BLaER1 treated with 17β-estradiol and CSF1 and Interleukin-3, amounts not matched to agents 10 nM and 100 nM (cell line): ENCODE data around the gene CRTC1.

Experiments used
- H3K27ac ChIP-seq, 11 experiments: shearing (Covaris generic); formaldehyde crosslinking; 2 replicates each; pipeline ENCODE4 v1.8.1; 2022
- H3K27me3 ChIP-seq, 11 experiments: shearing (Covaris generic); formaldehyde crosslinking; 2 replicates each; pipeline ENCODE4 v1.8.1; 2022
- H3K36me3 ChIP-seq, 11 experiments: shearing (Covaris generic); formaldehyde crosslinking; 2 replicates each; pipeline ENCODE4 v1.8.1; 2022
- H3K4me1 ChIP-seq, 10 experiments: shearing (Covaris generic); formaldehyde crosslinking; 2 replicates each; pipeline ENCODE4 v1.8.1; 2022
- H3K4me2 ChIP-seq, 11 experiments: shearing (Covaris generic); formaldehyde crosslinking; 2 replicates each; pipeline ENCODE4 v1.8.1; 2022
- H3K4me3 ChIP-seq, 10 experiments: shearing (Covaris generic); formaldehyde crosslinking; 2 replicates each; pipeline ENCODE4 v1.8.1; 2022
- H3K9ac ChIP-seq, 11 experiments: shearing (Covaris generic); formaldehyde crosslinking; 2 replicates each; pipeline ENCODE4 v1.8.1; 2022
- H3K9me3 ChIP-seq, 11 experiments: shearing (Covaris generic); formaldehyde crosslinking; replicated peaks in 1 of 11; 2 replicates each; pipeline ENCODE4 v1.8.1; 2022
- H4K20me1 ChIP-seq, 11 experiments: shearing (Covaris generic); formaldehyde crosslinking; 2 replicates each; pipeline ENCODE4 v1.8.1; 2022
- Cebpa-rat ChIP-seq, 11 experiments: shearing (Covaris generic); IDR thresholded peaks; 2 replicates each; pipeline ENCODE4 v1.8.1; 2022

Gene CRTC1

GRCh38 chr19:18738961-18739690, 55.6 kb downstream of the CRTC1 start:
- no peak overlapping the region for H3K9ac ChIP-seq
- H3K27ac ChIP-seq: no peak overlapping the region
- H3K4me2 ChIP-seq: peak overlapping the region in 8 of 11 experiments; percentile 2 to 94 (median 76); a peak in 12 of 22 replicates

DNA sequence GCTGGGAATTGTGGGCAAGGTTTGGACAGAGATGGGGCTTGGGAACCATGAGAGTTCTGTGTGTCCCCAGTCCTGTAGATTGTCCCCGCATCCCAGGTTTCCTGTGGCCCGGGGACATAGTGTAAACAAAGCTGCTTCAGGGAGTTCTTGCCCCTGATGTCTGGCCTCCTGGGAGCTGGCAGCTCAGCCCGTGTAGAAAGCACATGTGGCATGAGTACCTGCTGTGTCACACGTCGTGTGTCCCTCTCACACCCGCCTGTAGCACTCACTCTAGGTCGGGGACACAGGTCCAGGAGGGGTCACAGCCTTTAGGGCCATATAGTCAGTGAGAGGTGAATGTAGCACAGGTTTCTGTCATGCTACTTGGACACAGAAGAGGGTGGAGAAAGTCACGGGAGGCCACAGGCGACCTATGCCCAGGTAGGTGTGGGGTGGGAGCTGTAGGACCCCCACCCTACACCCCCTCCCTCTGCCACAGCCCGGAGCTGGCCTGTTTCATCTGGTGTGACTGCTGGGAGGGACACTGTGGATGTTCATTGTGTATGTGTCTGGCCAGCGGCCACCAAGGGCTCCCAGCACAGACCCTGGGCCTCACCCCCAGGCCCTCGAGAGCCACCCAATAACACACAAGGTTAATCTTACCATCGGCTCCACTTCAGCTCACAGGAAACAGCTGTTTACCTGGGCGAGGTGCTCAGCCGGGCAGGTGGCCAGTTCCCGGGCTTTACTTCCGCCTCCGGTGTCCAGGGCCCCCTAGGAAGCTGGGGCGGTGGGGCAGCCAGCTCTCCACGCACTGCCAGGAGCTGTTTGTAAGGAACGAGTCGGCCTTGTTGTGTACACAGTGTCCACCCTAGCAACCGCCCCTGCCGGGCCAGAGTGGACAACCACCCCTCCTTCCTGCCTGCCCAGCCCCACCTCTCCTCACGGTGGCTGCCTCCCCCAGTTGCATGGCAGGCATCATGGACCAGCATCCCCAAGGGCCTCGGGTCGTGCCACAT, 57.9 kb downstream of the CRTC1 start:
- H3K36me3 ChIP-seq: peaks cover 0 to 27% (median 4%) of the 10 kb centered on the region in 11 experiments; a peak in 4 of 22 replicates
- H4K20me1 ChIP-seq: peaks cover 26 to 98% (median 86%) of the 10 kb centered on the region in 11 experiments; a peak in 21 of 22 replicates
- no peak for TF ChIP-seq Cebpa-rat (IDR thresholded peaks at IDR 0.05)
- H3K4me3 ChIP-seq: no peak overlapping the region
- H3K4me1 ChIP-seq: peaks cover 0 to 79% (median 52%) of the 10 kb centered on the region in 10 experiments; a peak in 17 of 20 replicates
- H3K27me3 ChIP-seq: no peaks in the 10 kb centered on the region
- H3K9me3 ChIP-seq: no peaks in the 10 kb centered on the region
- H3K4me2 ChIP-seq: peak overlapping the region in 8 of 11 experiments; percentile 50 to 94 (median 76); a peak in 15 of 22 replicates
- H3K9ac ChIP-seq: peak overlapping the region in 3 of 11 experiments; percentile 10 to 33 (median 13); a peak in 3 of 22 replicates
- H3K27ac ChIP-seq: no peak overlapping the region

More at GRCh38 chr19:18738961-18739690, 55.6 kb downstream of the CRTC1 start:
- no peak for TF ChIP-seq Cebpa-rat (IDR thresholded peaks at IDR 0.05)
- Histone ChIP-seq H3K9me3 (no peaks in the 10 kb centered on the region), H3K27me3 (no peaks in the 10 kb centered on the region), H3K4me3 (no peak overlapping the region), H4K20me1 (peaks cover 48 to 100% (median 99%) of the 10 kb centered on the region in 11 experiments; a peak in 21 of 22 replicates), H3K36me3 (peaks cover 0 to 21% (median 4%) of the 10 kb centered on the region in 11 experiments; a peak in 4 of 22 replicates), H3K4me1 (peaks cover 13 to 93% (median 75%) of the 10 kb centered on the region in 10 experiments)

- Histone ChIP-seq H3K9ac (peak overlapping the region in 1 of 11 experiments; percentile 13; a peak in 2 of 22 replicates), H3K9me3 (no peaks in the 10 kb centered on the region), H3K27ac (no peak overlapping the region), H4K20me1 (peaks cover 19 to 89% (median 80%) of the 10 kb centered on the region in 11 experiments; a peak in 21 of 22 replicates), H3K4me3 (no peak overlapping the region), H3K4me1 (peaks cover 0 to 76% (median 44%) of the 10 kb centered on the region in 10 experiments; a peak in 15 of 20 replicates), H3K36me3 (peaks cover 0 to 27% (median 4%) of the 10 kb centered on the region in 11 experiments; a peak in 4 of 22 replicates), H3K27me3 (no peaks in the 10 kb centered on the region), H3K4me2 (peak overlapping the region in 5 of 11 experiments; percentile 76 to 94 (median 77); a peak in 8 of 22 replicates)
- no peak for TF ChIP-seq Cebpa-rat (IDR thresholded peaks at IDR 0.05)
Observed at GRCh38 chr19:18742324-18742723, 58.8 kb downstream of the CRTC1 start.

DNA sequence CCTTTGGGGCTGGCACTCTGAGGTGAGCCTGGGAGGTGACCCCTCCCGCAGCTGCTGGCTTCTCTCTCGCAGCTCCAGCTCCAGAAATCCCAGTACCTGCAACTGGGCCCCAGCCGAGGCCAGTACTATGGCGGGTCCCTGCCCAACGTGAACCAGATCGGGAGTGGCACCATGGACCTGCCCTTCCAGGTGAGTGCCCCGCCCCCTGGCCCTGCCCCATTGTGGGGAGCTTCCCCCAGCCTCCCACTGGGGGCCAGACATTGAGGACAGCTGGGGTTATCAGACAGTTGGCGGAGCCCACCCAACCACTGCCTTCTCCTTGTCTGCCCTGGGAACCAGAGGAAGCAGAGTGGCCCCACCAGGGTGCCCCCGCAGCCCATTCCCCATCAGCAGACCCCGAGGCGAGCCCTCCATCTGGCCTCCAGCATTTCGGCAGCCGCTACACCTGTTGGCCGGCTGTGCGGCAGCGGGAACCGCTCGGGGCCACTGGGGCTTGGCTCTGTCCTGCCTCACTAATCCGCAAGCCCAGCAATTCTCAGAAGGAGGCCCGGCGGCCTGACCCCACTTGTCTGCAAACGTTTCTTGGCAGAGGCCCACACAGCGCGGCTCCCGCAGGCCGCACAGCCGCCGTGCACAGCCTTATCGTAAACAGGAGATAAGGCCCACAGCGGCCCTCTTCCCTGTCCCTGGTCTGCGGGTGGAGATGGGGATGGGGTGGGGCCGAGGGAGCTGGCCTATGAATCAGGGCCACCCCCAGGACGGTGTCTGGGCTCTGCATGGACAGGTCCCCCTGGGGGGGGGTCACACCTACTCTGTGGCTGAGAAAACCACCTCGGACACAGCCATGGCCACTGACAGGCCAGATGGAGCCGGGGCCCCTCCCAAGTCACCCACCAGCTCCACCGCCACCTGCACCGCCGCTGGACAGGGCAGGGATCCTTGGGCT, 59.6 kb downstream of the CRTC1 start:
- H3K4me2 ChIP-seq: peak overlapping the region in 2 of 11 experiments; percentile 76; a peak in 4 of 22 replicates
- no peak for TF ChIP-seq Cebpa-rat (IDR thresholded peaks at IDR 0.05)
- no peak overlapping the region for H3K4me3 ChIP-seq
- no peaks in the 10 kb centered on the region for H3K27me3 ChIP-seq
- no peak overlapping the region for H3K9ac ChIP-seq
- H3K36me3 ChIP-seq: peaks cover 0 to 27% (median 4%) of the 10 kb centered on the region in 11 experiments; a peak in 4 of 22 replicates
- H3K9me3 ChIP-seq: no peaks in the 10 kb centered on the region
- peaks cover 18 to 81% (median 74%) of the 10 kb centered on the region in 11 experiments; a peak in 21 of 22 replicates for H4K20me1 ChIP-seq
- H3K4me1 ChIP-seq: peaks cover 0 to 68% (median 42%) of the 10 kb centered on the region in 10 experiments; a peak in 15 of 20 replicates
- H3K27ac ChIP-seq: no peak overlapping the region

GRCh38 chr19:18743784-18744418, 60.4 kb downstream of the CRTC1 start:
- no peaks in the 10 kb centered on the region for H3K27me3 ChIP-seq
- H4K20me1 ChIP-seq: peaks cover 15 to 74% (median 66%) of the 10 kb centered on the region in 11 experiments; a peak in 21 of 22 replicates
- H3K4me2 ChIP-seq: no peak overlapping the region
- H3K4me1 ChIP-seq: peaks cover under 1 to 64% (median 42%) of the 10 kb centered on the region in 10 experiments; a peak in 18 of 20 replicates
- TF ChIP-seq Cebpa-rat (IDR thresholded peaks at IDR 0.05): no peak
- peaks cover 0 to 27% (median 4%) of the 10 kb centered on the region in 11 experiments; a peak in 4 of 22 replicates for H3K36me3 ChIP-seq
- H3K27ac ChIP-seq: no peak overlapping the region
- no peaks in the 10 kb centered on the region for H3K9me3 ChIP-seq
- no peak overlapping the region for H3K4me3 ChIP-seq
- H3K9ac ChIP-seq: no peak overlapping the region

DNA sequence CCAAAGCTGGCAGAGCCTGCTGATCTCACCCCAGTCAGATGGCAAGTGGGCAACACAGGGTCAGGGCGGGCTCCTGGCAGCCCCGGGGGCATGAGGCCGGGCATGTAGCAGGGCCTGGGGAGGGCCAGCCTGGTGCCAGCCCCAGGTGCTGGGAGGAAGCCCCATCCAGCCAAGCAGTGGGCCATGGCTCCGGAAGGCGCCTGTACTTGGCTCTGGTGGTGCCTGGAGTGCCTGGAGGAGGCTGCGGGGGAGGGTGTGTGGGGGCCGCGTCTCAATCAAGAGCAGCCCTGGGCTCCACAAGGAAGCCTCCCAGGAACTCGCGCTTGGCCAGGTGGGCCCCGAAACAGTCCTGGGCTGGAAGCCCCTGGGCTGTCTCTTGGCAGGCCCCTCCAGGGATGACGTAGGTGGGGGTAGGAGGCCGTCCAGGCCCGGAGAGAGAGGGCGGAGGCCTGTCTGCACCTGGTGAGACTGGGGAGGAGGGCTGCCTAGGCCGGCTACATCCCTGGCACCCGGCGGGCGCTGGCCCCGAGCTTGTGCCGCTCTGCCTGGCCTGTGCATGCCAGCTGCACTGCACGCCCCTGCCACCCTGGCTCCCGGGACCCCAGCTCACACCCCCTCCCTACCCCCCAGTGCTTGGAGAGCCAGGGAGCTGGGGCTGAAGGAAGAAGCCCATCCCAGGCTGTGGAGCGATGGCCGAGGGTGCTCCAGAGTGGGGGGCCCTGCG, 61.7 kb downstream of the CRTC1 start:
- Histone ChIP-seq H3K27me3 (no peaks in the 10 kb centered on the region), H4K20me1 (peaks cover 10 to 74% (median 53%) of the 10 kb centered on the region in 11 experiments; a peak in 20 of 22 replicates), H3K9ac (peak overlapping the region in 1 of 11 experiments; percentile 15; a peak in 2 of 22 replicates), H3K4me1 (peaks cover 11 to 64% (median 42%) of the 10 kb centered on the region in 10 experiments; a peak in 19 of 20 replicates), H3K4me2 (no peak overlapping the region), H3K4me3 (no peak overlapping the region), H3K36me3 (peaks cover 0 to 36% (median 9%) of the 10 kb centered on the region in 11 experiments; a peak in 9 of 22 replicates), H3K27ac (no peak overlapping the region; a peak in 1 of 22 replicates), H3K9me3 (no peaks in the 10 kb centered on the region)
- TF ChIP-seq Cebpa-rat (IDR thresholded peaks at IDR 0.05): no peak

DNA sequence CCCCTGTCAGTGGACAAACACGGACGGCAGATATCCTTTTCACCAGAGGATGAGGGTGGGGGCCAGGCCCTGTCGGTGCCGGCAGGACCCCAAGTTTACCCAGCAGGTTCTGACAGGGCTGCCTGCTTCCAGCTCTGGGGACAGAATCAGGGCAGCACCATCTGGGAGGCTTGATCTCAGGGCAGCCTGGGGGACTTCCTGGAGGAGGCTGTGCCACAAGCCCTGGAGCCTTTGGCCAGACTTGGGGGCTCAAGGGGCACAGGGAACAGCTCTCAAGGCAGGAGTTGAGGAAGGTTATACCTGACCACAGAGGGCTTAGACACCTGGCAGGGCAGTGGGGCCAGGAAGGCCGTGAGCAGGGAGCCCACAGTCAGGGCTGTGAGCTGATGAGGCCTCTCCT, 62.5 kb downstream of the CRTC1 start:
- Histone ChIP-seq H3K9me3 (no peaks in the 10 kb centered on the region), H3K4me3 (no peak overlapping the region), H3K27me3 (no peaks in the 10 kb centered on the region), H3K4me1 (peaks cover 18 to 60% (median 37%) of the 10 kb centered on the region in 10 experiments; a peak in 19 of 20 replicates), H3K36me3 (peaks cover 0 to 44% (median 17%) of the 10 kb centered on the region in 11 experiments; a peak in 13 of 22 replicates), H3K9ac (0 out of 22 replicates have a peak overlapping the region, but pooled peaks of 2 of the 11 experiments have one; percentile 9 to 15), H3K4me2 (no peak overlapping the region), H4K20me1 (peaks cover 10 to 67% (median 47%) of the 10 kb centered on the region in 11 experiments; a peak in 20 of 22 replicates), H3K27ac (no peak overlapping the region; a peak in 1 of 22 replicates)
- TF ChIP-seq Cebpa-rat (IDR thresholded peaks at IDR 0.05): no peak
